Activated naive CD4-positive, alpha-beta T cell treated with anti-CD3 and anti-CD28 coated beads, Interleukin-2, amount 50 U/mL, for 72 hours (primary cell): Measurements from ENCODE around the gene ZNF831. TPM values are rescaled to one million over a fixed set of nuclear protein-coding genes. Genes with fewer than 3 reads are reported as not detected.

ENCODE experiments used
- ATAC-seq, 2 donors: fragments of 150-1000 bp; cut with Tn5 transposase; 2 replicates each; pipeline ENCODE4 v1.10.0; 2021; ENCODE audit warnings: mild to moderate bottlenecking in 2 of 2, moderate library complexity in 2 of 2
- DNase-seq, 2 donors: peaks; one replicate each; pipeline ENCODE4 v3.0.0; 2021 to 2022; ENCODE audit warnings: low spot score in 2 of 2
- H3K27ac Mint-ChIP-seq, 2 donors: one replicate each; pipeline ENCODE4 v1.8.0; 2022; ENCODE audit warnings: mild to moderate bottlenecking in 2 of 2, mixed read lengths in 2 of 2
- H3K36me3 Mint-ChIP-seq, 2 donors: one replicate each; pipeline ENCODE4 v1.8.0; 2022; ENCODE audit warnings: mixed read lengths in 2 of 2
- H3K9me3 Mint-ChIP-seq, 2 donors: one replicate each; pipeline ENCODE4 v1.8.0; 2022; ENCODE audit warnings: mixed read lengths in 2 of 2
- total RNA-seq, 2 donors: library from RNA; stranded (reverse); gene quantifications; one replicate each; pipeline ENCODE4 v1.2.3, GENCODE V29; 2022

The ZNF831 gene
- total RNA-seq, 2 donors from 2014 or later = 6.6 to 12.7 TPM

DNA sequence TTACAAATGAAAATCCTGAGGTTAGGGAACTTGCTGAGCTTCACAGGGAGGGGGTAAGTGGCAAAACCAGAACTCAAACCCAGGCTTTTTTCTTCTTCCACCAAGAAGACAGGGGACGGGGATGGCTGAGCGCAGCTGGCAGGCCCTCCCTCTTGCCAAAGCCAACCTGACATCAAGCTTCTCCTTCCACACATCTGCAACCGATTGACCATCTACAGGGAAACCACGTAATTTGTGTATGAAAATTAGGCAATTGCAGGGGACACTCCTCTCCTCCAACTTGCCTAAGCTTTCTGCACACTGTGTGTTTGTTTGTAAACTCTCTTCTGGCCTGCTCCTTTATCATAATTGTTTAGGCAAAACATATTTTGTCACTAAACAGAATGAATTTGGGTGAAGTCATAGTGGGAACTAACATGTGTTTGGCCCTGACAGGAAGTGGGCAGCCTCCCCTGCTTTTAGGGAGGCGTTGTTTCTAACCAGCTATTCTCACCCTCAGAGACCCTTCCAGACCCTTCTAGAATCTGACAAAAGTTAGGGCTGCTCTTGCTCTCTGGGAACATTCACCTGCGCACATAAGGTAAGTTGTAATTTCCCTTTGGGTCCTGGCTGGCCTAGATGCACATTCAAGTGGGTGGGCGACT, 18.9 kb downstream of the ZNF831 start:
- peaks cover 0 to 6% of the 10 kb centered on the region in 2 donors for H3K9me3 Mint-ChIP-seq
- peak overlapping the region in 1 of 2 donors; percentile 41 for H3K27ac Mint-ChIP-seq
- DNase-seq (no peak), ATAC-seq (no peak)
- peaks cover 0 to 37% of the 10 kb centered on the region in 2 donors for H3K36me3 Mint-ChIP-seq

DNA sequence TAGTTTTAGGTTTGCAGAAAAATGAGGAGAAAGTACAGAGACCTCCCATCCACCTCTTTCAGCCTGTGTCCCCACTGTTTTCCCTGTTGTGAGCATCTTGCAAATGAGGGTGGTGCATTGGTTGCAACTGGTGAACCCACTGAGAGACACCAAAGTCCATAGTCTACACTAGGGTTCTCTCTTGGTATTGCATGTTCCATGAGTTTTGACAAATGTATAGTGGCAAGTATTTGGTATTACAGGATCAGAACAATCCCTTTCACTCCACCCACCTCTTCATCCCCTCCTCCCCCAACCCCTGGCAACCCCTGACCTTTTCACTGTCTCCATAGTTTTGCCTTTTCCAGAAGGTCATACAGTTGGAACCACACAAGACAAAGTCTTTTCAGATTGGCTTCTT, 20.1 kb downstream of the ZNF831 start:
- Mint-ChIP-seq H3K9me3 (peaks cover 0 to 6% of the 10 kb centered on the region in 2 donors), H3K27ac (no peak overlapping the region), H3K36me3 (peaks cover 0 to 37% of the 10 kb centered on the region in 2 donors)
- ATAC-seq = no peak
- DNase-seq = no peak

DNA sequence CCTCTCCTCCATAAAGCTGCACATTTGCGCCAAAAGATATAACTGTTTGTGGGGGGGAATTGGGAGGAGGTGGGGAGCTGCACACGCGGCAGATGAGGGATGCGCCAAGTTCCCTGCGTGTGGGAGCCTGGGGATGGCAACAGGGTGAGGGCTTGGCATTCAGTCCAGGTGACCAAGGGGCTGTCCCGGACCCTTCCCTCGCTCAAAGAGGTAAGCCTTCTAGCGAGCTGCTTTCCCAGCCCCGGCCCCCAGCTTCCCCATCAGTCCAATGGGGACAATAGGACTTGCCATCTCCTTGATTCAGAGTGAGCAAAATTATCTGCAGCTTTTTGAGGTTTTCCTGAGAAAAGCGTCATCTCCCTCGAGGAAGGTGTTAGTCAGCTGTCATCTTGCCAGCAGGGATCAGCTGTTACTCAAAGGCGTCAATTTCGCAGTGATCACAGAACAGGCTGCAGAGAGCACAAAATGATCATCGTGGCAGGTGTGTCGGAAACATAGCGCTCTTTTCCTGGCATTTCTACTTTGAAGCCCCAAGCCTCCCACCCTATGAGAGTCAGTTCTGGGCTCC, 21.3 kb downstream of the ZNF831 start:
- DNase-seq (no peak), ATAC-seq (peak; percentile 22)
- Mint-ChIP-seq H3K27ac (no peak overlapping the region), H3K9me3 (peaks cover 0 to 6% of the 10 kb centered on the region in 2 donors), H3K36me3 (peaks cover 0 to 37% of the 10 kb centered on the region in 2 donors)

DNA sequence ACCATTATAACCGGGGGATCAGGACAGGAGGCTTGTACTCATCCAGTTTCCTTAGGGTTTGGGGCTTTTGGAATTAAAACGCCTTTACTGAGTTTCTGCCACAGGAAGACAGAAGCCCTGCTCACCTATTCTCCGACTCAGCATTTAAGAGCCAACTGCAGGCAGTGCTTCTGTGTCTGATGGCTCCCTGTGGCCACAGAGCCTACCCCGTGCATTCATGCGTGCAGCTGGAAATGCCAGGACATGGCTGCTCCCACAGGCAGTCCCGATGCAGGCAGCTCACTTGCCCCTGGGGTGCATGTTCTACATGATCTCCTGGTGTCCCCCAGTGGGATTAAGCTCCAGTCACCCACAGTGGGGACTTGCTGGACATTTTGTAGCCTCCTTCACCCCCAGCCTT, 22.2 kb downstream of the ZNF831 start:
- H3K9me3 Mint-ChIP-seq = peaks cover 0 to 6% of the 10 kb centered on the region in 2 donors
- peaks cover 0 to 33% of the 10 kb centered on the region in 2 donors for H3K36me3 Mint-ChIP-seq
- DNase-seq (no peak), ATAC-seq (no peak)
- no peak overlapping the region for H3K27ac Mint-ChIP-seq

DNA sequence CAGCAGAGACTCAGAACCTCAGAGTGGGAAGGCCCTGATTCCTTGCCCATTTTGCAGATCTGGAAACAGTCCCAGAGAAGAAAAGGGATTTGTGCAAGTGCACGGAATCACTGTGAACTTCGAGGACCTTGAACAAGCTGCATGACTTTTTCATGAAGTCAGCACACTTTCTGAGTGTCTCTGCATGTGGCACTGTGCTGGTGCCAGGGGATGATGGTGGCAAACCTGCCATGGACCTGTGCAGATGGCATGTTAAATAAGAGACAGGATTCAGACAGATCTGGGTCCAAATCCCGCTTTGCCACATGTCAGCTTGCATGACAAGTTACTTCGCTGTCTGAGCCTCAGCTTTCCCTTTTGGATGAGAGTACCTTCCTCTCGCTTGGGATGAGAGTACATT, 26.8 kb downstream of the ZNF831 start:
- Mint-ChIP-seq H3K27ac (no peak overlapping the region), H3K9me3 (no peaks in the 10 kb centered on the region), H3K36me3 (no peaks in the 10 kb centered on the region)
- DNase-seq (no peak), ATAC-seq (no peak)

DNA sequence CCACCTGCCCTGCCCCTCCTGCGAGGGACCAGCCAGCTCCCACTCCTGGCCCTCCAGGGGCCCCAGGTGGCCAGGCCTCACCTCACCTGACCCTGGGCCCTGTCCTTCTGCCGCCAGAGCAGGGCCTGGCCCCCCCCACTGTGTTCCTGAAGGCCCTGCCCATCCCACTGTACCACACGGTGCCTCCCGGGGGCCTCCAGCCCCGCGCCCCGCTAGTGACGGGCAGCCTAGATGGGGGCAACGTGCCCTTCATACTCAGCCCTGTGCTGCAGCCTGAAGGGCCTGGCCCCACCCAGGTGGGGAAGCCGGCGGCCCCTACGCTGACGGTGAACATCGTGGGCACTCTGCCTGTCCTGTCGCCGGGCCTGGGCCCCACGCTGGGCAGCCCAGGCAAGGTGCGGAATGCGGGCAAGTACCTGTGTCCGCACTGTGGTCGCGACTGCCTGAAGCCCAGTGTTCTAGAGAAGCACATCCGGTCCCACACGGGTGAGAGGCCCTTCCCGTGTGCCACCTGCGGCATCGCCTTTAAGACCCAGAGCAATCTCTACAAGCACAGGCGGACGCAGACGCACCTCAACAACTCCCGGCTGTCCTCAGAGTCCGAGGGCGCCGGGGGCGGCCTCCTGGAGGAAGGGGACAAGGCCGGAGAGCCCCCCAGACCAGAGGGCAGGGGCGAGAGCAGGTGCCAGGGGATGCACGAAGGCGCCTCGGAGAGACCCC, 27.6 kb downstream of the ZNF831 start:
- DNase-seq (no peak), ATAC-seq (no peak)
- Mint-ChIP-seq H3K36me3 (no peaks in the 10 kb centered on the region), H3K9me3 (no peaks in the 10 kb centered on the region), H3K27ac (no peak overlapping the region)

DNA sequence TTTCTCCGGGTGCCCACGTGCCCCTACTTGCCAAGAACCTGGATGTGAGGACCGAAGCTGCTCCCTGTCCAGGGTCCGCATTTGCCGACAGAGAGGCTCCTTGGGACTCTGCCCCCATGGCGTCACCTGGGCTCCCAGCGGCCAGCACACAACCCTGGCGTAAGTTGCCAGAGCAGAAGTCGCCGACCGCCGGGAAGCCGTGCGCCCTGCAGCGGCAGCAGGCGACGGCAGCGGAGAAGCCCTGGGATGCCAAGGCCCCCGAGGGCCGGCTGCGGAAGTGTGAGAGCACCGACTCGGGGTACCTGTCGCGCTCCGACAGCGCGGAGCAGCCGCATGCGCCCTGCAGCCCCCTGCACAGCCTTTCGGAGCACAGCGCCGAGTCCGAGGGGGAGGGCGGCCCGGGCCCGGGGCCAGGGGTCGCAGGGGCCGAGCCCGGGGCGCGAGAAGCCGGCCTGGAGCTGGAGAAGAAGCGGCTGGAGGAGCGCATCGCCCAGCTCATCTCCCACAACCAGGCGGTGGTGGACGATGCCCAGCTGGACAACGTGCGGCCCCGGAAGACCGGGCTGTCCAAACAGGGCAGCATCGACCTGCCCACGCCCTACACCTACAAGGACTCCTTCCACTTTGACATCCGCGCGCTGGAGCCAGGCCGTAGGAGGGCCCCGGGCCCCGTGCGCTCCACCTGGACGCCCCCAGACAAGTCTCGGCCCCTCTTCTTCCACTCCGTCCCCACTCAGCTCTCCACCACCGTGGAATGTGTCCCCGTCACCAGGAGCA, 28.3 kb downstream of the ZNF831 start:
- Mint-ChIP-seq H3K27ac (peak overlapping the region in 1 of 2 donors; percentile 42), H3K9me3 (no peaks in the 10 kb centered on the region), H3K36me3 (no peaks in the 10 kb centered on the region)
- DNase-seq (no peak), ATAC-seq (no peak)

DNA sequence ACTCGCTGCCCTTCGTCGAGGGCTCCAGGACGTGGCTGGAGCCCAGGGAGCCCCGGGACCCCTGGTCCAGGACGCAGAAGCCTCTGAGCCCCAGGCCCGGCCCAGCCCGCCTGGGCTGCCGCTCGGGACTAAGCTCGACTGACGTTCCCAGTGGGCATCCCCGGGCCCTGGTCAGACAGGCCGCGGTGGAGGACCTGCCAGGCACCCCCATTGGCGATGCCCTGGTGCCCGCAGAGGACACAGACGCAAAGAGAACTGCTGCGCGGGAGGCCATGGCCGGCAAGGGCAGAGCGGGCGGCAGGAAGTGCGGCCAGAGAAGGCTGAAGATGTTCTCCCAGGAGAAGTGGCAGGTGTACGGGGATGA, 28.9 kb downstream of the ZNF831 start:
- Mint-ChIP-seq H3K36me3 (no peaks in the 10 kb centered on the region), H3K27ac (peak overlapping the region; percentile 42 to 93), H3K9me3 (no peaks in the 10 kb centered on the region)
- ATAC-seq (no peak), DNase-seq (no peak)

DNA sequence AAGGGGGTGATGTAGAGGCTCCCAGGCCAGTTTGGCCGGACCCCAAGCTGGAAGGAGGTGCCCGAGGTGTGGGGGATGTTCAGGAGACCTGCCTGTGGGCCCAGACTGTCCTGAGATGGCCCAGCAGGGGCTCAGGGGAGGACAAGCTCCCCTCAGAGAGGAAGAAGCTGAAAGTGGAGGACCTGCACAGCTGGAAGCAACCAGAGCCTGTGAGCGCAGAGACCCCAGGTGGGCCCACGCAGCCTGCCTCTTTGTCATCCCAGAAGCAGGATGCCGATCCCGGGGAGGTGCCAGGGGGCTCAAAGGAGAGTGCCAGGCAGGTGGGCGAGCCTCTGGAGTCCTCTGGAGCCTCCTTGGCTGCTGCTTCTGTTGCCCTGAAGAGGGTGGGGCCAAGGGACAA, 29.7 kb downstream of the ZNF831 start:
- H3K9me3 Mint-ChIP-seq = no peaks in the 10 kb centered on the region
- DNase-seq (no peak), ATAC-seq (no peak)
- H3K27ac Mint-ChIP-seq = peak overlapping the region in 1 of 2 donors; percentile 42
- peaks cover 0 to 2% of the 10 kb centered on the region in 2 donors for H3K36me3 Mint-ChIP-seq

DNA sequence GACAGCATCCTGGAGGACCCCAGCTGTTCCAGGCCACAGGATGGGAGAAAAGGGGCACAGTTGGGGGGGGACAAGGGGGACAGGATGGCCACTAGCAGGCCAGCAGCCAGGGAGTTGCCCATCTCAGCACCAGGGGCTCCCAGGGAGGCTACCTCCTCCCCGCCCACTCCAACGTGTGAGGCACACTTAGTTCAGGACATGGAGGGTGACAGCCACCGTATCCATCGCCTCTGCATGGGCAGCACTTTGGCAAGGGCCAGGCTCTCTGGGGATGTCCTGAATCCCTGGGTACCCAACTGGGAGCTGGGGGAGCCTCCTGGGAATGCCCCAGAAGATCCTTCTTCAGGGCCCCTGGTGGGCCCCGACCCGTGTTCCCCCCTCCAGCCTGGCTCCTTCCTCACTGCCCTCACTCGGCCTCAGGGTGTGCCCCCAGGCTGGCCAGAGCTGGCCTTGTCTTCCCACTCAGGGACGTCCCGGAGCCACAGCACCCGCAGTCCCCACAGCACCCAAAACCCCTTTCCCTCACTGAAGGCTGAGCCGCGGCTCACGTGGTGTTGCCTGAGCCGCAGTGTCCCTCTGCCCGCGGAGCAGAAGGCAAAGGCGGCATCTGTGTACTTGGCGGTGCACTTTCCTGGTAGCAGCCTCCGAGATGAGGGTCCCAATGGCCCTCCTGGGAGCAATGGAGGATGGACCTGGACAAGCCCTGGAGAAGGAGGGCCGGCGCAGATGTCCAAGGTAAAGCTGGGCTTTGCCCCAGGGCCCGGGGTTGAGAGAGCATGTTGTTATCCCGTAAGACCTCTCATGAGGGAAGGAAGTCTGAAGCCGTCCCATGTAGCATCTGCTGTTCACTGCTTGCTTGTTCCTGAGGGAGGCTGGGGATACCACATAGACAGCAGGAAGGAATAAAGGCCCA, 30.7 kb downstream of the ZNF831 start:
- peaks cover 0 to 10% of the 10 kb centered on the region in 2 donors for H3K36me3 Mint-ChIP-seq
- peak overlapping the region; percentile 61 to 77 for H3K27ac Mint-ChIP-seq
- no peak for DNase-seq
- ATAC-seq = no peak
- peaks cover 0 to 5% of the 10 kb centered on the region in 2 donors for H3K9me3 Mint-ChIP-seq

DNA sequence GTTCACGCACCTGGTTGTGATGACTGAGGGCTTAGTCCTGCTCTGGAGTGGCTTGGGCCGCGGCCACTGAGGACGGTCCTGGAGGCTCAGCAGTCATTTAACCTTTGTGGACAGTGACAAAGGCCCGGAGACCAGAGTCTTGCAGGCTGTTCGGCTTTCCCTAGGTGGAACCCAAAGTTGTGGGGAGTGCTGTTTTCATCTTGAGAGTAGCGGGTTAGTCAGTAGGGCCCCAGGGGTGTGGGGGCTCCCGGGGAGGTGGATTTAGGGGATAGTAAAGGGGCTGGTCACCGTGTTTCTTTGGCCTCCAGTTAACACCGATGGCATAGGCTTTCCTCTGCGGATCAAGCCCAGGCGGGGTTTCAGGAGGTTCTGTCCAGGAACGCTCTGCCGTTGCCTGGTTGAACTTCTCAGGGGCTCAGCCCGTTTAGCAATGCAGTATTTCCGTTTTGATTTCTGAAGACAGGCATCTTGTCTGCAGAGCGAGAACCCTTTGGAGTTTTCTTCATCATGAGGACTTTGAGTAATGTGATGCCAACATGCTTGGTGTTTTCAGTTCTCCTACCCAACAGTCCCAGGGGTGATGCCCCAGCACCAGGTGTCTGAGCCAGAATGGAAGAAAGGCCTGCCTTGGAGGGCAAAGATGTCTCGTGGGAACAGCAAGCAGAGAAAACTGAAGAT, 31.8 kb downstream of the ZNF831 start:
- Mint-ChIP-seq H3K36me3 (peaks cover 2 to 12% of the 10 kb centered on the region in 2 donors), H3K27ac (peak overlapping the region; percentile 29 to 61), H3K9me3 (peaks cover 0 to 6% of the 10 kb centered on the region in 2 donors)
- DNase-seq (no peak), ATAC-seq (no peak)

DNA sequence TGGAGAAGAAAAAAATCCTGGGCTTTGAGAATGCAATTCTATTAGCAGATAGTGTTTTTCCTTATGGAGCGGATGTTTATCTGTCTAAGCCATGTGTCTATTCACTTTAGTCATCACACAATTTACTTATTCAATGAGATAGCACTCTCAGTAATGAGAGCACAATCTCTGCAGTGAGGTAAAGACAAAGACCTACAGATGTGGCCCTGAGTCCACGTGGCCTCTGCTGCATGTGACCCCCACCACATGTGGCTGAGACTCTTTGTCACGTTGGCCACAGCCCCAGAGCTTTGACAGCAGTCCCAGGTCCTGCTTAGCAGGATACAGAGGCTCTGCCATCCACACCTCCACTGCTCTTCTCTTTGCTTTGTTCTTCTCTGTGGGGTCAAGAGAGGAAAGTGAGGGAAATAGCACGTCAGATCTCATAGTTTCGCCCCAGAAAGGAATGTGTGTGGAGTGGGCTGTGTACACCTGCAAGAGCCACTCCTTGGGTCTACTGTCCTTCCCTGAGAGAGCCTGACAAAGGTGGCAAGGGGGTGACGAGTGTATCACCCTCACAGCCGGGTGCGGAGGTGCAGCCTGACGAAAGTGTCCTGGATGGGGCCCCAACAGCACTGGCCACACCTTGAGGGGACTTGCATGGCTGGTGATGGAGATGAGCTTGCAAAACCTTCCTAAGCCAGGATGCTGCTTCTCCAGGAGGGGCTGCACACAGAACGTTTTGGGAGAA, 40.7 kb downstream of the ZNF831 start:
- DNase-seq (no peak), ATAC-seq (no peak)
- H3K27ac Mint-ChIP-seq = no peak overlapping the region
- H3K9me3 Mint-ChIP-seq = peaks cover 0 to 4% of the 10 kb centered on the region in 2 donors
- peaks cover 7 to 9% of the 10 kb centered on the region in 2 donors for H3K36me3 Mint-ChIP-seq

DNA sequence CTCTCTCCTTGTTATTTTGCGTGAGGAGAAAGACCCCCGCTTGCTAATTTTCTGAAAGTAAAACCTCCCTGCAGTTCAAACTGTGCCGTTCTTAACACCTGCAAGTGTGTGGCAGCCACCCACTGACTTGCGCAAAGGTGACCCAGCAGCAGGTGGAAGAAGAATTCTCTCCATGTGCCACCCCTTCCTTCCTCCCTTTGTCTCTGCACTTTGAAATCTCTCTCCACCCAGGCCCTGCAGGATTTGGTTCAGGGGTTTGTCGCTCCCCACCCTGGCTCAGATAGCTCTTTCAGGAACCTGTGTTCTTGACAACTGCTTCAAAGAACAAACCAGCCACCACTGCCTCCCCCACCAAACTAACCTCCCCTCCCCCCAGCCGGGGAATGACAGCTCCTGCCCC, 41.4 kb downstream of the ZNF831 start:
- no peak for DNase-seq
- Mint-ChIP-seq H3K9me3 (peaks cover 0 to 4% of the 10 kb centered on the region in 2 donors), H3K27ac (no peak overlapping the region), H3K36me3 (peaks cover 7 to 9% of the 10 kb centered on the region in 2 donors)
- ATAC-seq = no peak

DNA sequence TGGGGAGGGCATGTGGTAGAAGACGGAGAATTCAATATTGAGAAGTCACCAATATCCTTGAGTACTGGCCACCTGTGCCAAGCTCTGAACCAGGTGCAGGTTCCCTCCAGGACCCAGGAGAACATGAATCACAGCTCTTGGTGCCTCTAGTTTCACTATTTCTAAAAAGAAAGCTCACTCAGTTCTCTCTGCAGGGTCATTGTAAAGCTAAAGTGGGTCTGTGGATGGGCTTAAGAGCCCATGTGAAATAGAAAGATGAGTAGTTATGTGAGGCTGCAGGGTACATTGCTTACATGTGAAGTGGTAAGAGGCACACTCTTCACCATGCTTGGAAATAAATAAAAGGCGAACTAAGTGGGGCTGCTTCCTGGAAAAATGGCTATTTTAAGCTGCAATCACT, 43.6 kb downstream of the ZNF831 start:
- H3K9me3 Mint-ChIP-seq = no peaks in the 10 kb centered on the region
- DNase-seq (no peak), ATAC-seq (peak; percentile 46 to 56)
- peak overlapping the region in 1 of 2 donors; percentile 25 for H3K27ac Mint-ChIP-seq
- no peaks in the 10 kb centered on the region for H3K36me3 Mint-ChIP-seq

DNA sequence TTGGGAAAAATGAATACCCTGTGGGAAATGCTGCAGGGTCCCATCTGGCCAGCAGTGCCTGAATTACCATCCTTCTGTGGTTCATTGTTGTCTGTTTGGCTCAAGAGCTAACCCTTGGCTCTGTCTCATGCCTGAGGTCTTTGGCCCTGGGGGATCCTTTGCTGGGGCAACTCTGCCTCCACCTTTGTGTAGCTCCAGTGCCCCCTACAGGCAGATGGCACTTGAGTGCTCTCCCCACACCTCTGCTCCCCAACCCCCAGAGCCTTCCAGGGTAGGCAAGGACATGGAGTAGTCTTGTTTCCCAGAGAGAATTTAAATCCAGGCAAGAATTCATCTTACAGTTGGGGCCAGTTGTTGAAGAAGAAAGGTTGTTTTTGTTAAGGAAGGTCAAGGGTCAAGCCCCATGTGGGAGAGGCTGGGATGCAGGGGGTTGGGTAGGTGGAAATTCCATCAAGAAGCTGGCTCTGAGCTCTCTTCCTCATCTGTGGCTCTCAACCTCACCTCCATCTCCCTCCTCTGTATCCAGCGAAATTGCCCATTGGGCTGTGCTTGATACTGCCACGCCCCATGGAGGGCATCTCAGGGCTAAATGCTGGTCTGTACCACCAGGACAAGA, 44.2 kb downstream of the ZNF831 start:
- peak; percentile 94 to 95 for ATAC-seq
- H3K27ac Mint-ChIP-seq = peak overlapping the region in 1 of 2 donors; percentile 25
- no peaks in the 10 kb centered on the region for H3K9me3 Mint-ChIP-seq
- peak in 1 of 2 donors; percentile 83 for DNase-seq
- H3K36me3 Mint-ChIP-seq = no peaks in the 10 kb centered on the region
